ENCODE results near the gene NDUFV2. TPM values are rescaled to one million over a fixed set of nuclear protein-coding genes. Genes with fewer than 3 reads are reported as not detected.

The NDUFV2 gene
- total RNA-seq = 154 and 175 TPM in 2 replicates

GRCh38 chr18:9102508-9103375 lies at the start of gene NDUFV2:
Gene NDUFV2, plus strand, starts transcription at chr18:9102699. Its CDS starts 45 bp downstream, at chr18:9102744.

DNA sequence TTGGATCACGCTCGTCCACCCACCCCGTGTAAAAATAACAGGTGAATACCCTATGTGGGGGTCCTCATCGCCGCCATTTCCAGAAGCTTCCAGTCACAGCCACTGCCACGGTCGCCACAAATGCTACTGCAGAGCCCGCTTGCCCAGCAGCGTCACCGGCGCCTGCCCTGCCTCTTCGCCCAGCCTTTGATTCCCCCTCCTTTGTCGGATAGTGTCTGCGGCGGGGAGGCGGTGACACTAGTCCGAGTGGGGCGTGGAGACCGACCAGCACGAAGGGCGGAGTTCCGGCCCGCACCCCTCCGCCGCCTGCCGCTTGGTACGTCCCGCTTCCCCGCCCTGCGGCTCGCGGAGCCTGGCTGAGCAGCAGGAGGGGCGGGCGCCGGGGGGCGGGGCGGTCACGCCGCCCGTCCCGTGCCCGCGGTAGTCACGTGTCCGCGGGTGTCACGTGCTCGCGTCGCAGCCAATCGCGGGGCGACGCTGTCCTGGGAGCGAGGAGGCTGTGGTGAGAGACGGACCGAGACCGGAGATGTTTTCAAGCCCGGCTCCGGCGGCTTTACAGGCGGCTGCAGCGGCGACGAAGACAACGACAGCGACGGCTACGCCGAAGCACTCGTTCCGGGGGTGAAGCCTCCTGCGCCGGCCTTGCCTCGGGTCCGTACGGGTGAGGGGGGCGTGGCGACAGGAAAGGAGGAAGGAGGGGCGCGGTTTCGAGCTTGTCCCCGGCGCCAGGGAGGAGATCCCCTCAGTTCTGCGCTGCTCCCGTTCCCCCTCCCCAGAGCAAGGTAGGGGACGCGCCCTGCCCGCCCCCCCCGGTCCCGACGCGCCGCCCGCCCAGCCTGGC lies 34.0 kb downstream of the NDUFV2 start, which contains the start of gene ANKRD12:
TSS of gene ANKRD12 (plus strand) at position 467 of the 841 bp plus-strand sequence. CDS start 45,652 bp downstream, outside the sequence.

Other genes with a start within 250 kb of the NDUFV2 start
- 20.6 and 25.0 TPM in 2 replicates for gene ANKRD12, start 34.1 kb downstream of the NDUFV2 start, total RNA-seq
- gene TWSG1, start 232.1 kb downstream of the NDUFV2 start, total RNA-seq = 63.9 and 69.4 TPM in 2 replicates

All from subcutaneous preadipocyte (primary cell).